NCI-H748 (cell line): ENCODE measurements around the gene RNF111.
"Not testable (repeated sequence)": the region's sequence is repeated elsewhere in the genome, so short reads cannot be mapped to it uniquely, and the experiment has no call there.

Experiments
- DNase-seq: peaks from one replicate; lab custom pipeline; 2025; ENCODE audit not compliant: unreplicated experiment; lab: John Stamatoyannopoulos, UW

The RNF111 gene

GRCh38 chr15:58999694-59000093, 12.2 kb downstream of the RNF111 start:
- no peak for DNase-seq

- DNase-seq, result not testable (repeated sequence)
Measured at GRCh38 chr15:59000251-59000650, 12.8 kb downstream of the RNF111 start.

GRCh38 chr15:59001946-59002345, 14.5 kb downstream of the RNF111 start:
- no peak for DNase-seq

GRCh38 chr15:59002418-59002859, 15.0 kb downstream of the RNF111 start:
- DNase-seq, result no peak

- DNase-seq, result no peak
Measured at GRCh38 chr15:59005579-59005978, 18.1 kb downstream of the RNF111 start.

- DNase-seq, result no peak
Measured at GRCh38 chr15:59008086-59008485, 20.6 kb downstream of the RNF111 start.

GRCh38 chr15:59011262-59011952, 23.9 kb downstream of the RNF111 start:
- no peak for DNase-seq

- DNase-seq, result no peak
Measured at GRCh38 chr15:59013246-59013873, 25.9 kb downstream of the RNF111 start.

- no peak for DNase-seq
Measured at GRCh38 chr15:59014068-59014467, 26.6 kb downstream of the RNF111 start.

- DNase-seq, result no peak
Measured at GRCh38 chr15:59017449-59017848, 30.0 kb downstream of the RNF111 start.

GRCh38 chr15:59018833-59019232, 31.4 kb downstream of the RNF111 start:
- no peak for DNase-seq

GRCh38 chr15:59020322-59020721, 32.9 kb downstream of the RNF111 start:
- no peak for DNase-seq

- DNase-seq, result no peak
Measured at GRCh38 chr15:59022188-59022587, 34.7 kb downstream of the RNF111 start.

GRCh38 chr15:59026207-59026606, 38.7 kb downstream of the RNF111 start:
- no peak for DNase-seq

- no peak for DNase-seq
Measured at GRCh38 chr15:59028387-59028955, 41.0 kb downstream of the RNF111 start.

GRCh38 chr15:59029554-59029953, 42.1 kb downstream of the RNF111 start:
- no peak for DNase-seq

GRCh38 chr15:59035201-59035600, 47.7 kb downstream of the RNF111 start:
- DNase-seq, result no peak

- DNase-seq, result no peak
Measured at GRCh38 chr15:59039225-59039624, 51.8 kb downstream of the RNF111 start.

- DNase-seq, result no peak
Measured at GRCh38 chr15:59042041-59042440, 54.6 kb downstream of the RNF111 start.

- no peak for DNase-seq
Measured at GRCh38 chr15:59048897-59049296, 61.4 kb downstream of the RNF111 start.

GRCh38 chr15:59051873-59052861, 64.7 kb downstream of the RNF111 start:
- DNase-seq, result no peak
